Measurements from ENCODE around the gene TFRC.

TFRC gene

DNA sequence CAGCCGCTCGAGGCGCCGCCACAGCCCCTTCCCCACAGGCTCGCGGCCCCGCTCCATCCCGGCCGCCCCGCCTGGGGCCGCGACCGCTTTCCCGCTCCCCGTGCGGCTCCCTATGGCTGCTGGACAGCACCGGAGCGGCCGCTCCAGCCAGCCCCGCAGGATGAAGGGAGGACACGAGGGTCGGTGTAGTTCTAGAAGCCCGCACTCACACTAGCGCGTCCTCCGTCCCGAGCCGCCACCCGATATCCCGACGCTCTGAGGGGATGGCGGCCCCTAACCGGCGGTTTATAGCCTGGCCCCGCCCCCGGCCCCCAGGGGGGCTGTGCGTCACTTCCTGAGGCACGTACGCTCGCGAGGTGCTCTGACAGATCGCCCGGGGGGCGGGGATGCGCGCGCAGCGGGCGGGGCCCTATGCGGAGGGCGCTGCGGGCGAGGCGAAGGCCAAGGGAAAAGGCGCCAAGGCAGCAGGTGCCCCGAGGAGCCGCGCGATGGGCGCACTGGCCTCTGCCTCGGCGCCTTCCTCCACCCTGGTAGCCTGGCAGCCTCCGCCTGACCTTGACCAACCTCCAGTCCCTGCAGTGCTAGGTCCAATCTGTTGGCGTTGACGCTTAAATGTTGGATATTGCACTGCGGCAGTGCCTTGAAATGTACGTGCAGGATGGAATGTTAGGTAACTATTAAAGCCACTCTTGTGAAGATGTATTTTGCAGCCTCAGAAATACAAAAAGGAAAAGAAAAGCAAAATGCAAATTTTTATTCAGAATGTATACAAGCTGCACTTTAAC lies at the start of gene TFRC:
TSS of gene TFRC (minus strand) at position 257 of the 785 bp plus-strand sequence. CDS start 4,991 bp downstream, outside the sequence.
- Histone ChIP-seq H3K27me3 (replicated peaks) (no peaks in the 10 kb centered on the region), H3K36me3 (replicated peaks) (no peaks in the 10 kb centered on the region), H3K27ac (peak within 1 kb of the TSS; percentile 61), H3K4me3 (ENCODE audit: low read depth, low read length) (peak within 1 kb of the TSS; percentile 88)
- peak; percentile 79 for DNase-seq
- TF ChIP-seq, protein P1, sequence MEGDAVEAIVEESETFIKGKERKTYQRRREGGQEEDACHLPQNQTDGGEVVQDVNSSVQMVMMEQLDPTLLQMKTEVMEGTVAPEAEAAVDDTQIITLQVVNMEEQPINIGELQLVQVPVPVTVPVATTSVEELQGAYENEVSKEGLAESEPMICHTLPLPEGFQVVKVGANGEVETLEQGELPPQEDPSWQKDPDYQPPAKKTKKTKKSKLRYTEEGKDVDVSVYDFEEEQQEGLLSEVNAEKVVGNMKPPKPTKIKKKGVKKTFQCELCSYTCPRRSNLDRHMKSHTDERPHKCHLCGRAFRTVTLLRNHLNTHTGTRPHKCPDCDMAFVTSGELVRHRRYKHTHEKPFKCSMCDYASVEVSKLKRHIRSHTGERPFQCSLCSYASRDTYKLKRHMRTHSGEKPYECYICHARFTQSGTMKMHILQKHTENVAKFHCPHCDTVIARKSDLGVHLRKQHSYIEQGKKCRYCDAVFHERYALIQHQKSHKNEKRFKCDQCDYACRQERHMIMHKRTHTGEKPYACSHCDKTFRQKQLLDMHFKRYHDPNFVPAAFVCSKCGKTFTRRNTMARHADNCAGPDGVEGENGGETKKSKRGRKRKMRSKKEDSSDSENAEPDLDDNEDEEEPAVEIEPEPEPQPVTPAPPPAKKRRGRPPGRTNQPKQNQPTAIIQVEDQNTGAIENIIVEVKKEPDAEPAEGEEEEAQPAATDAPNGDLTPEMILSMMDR (IDR thresholded peaks at IDR 0.05; ENCODE audit: low read depth, low read length, missing control alignments), result no peak
- in situ Hi-C loops (cut with HindIII; ENCODE audit: low pct_ligation_motif_present, low sequenced_read_pairs), result no loop called here

DNA sequence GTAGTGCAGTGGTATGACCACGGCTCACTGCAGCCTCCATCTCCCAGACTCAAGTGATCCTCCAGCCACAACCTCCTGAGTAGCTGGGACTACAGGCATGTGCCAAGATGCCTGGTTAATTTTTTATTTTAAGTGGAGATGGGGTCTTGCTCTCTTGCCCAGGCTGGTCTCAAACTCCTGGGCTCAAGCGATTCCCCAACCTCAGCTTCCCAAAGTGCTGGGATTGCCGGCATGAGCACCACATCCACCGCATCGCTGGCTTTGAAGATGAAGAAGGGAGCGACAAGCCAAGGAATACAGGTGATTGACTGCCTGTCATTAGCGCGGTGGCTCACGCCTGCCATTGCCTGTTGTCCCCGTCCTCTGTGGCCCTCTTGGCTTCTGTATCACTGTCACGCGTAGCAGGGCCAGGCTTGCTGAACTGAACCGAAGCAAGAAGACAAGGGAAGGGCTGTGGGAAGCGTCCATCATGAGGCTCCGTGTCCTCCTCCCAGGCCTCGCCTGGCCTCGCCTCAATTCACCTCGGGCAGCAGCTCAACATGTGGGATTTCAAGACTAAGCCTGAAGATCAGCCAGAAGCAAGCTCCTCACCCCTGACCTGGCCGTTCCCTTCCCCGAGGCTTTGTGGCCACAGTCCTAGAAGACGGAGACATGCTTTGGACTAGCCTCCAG lies 46.4 kb upstream of the TFRC start:
- H3K4me3 ChIP-seq (ENCODE audit: low read depth, low read length), result no peak overlapping the region
- no peak for DNase-seq
- no peaks in the 10 kb centered on the region for H3K27me3 ChIP-seq (replicated peaks)
- H3K27ac ChIP-seq, result no peak overlapping the region
- in situ Hi-C loops (cut with HindIII; ENCODE audit: low pct_ligation_motif_present, low sequenced_read_pairs), result no loop called here
- H3K36me3 ChIP-seq (replicated peaks), result no peaks in the 10 kb centered on the region
- TF ChIP-seq, protein P1 (IDR thresholded peaks at IDR 0.05; ENCODE audit: low read depth, low read length, missing control alignments), result no peak

DNA sequence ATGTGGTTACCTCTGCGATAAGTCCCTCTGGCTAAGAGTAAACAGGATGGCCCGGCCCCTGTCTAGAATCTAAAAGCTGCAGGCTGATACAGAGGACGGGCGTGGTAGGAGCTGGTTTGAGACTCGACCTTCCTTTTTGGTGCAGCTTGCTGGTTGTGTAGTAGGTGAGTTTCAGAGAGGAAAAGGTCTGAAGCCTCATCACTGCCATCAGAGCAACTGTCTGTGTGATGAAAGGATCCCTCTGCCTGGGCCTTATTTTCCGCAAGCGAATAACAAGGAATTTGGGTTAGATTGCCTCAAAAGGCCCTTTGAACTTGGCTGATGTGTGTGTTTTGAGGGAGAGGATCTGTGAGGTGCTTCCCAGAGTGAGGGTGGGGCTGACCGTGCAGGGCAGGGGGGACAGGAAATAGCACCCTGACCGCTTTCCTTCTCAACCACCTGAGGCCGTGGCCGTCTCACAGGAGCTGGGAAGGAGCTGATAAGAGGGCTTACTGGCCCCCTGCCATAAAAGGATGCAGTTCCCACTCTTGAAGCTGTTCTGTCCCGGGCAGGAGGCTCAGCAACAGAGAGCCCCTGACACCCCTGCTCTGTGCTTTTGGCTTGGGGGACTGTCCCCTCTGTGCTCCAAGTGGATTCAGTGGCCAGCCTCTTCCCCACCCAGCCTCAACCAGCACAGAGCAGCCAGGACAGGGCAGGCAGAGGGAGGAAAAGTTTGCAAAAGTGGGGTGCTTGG lies 45.6 kb upstream of the TFRC start:
- DNase-seq, result no peak
- Histone ChIP-seq H3K27ac (no peak overlapping the region), H3K36me3 (replicated peaks) (no peaks in the 10 kb centered on the region), H3K27me3 (replicated peaks) (no peaks in the 10 kb centered on the region), H3K4me3 (ENCODE audit: low read depth, low read length) (no peak overlapping the region)
- TF ChIP-seq, protein P1 (IDR thresholded peaks at IDR 0.05; ENCODE audit: low read depth, low read length, missing control alignments), result no peak
- in situ Hi-C loops (cut with HindIII; ENCODE audit: low pct_ligation_motif_present, low sequenced_read_pairs), result no loop called here

DNA sequence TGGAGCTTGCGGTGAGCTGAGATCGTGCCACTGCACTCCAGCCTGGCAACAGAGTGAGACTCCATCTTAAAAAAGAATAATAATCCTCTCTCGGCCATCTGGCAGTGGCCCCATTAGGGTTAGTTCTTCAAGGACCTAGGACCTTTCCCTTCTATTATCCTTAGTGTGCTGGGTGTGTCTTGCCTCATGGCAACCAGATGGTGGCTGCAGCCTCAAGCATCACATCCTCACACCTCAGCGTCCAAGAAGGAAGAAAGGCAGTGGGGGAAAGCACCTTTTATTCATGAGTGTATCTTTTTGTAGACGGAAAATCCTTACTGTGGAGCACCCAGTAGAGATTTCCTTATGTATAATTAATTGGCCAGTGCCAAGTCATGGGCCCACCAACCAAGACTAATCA lies 42.7 kb upstream of the TFRC start:
- no peak for DNase-seq
- no peaks in the 10 kb centered on the region for H3K36me3 ChIP-seq (replicated peaks)
- H3K27me3 ChIP-seq (replicated peaks), result no peaks in the 10 kb centered on the region
- H3K4me3 ChIP-seq (ENCODE audit: low read depth, low read length), result no peak overlapping the region
- TF ChIP-seq, protein P1 (IDR thresholded peaks at IDR 0.05; ENCODE audit: low read depth, low read length, missing control alignments), result no peak
- no peak overlapping the region for H3K27ac ChIP-seq
- in situ Hi-C loops (cut with HindIII; ENCODE audit: low pct_ligation_motif_present, low sequenced_read_pairs), result no loop called here

DNA sequence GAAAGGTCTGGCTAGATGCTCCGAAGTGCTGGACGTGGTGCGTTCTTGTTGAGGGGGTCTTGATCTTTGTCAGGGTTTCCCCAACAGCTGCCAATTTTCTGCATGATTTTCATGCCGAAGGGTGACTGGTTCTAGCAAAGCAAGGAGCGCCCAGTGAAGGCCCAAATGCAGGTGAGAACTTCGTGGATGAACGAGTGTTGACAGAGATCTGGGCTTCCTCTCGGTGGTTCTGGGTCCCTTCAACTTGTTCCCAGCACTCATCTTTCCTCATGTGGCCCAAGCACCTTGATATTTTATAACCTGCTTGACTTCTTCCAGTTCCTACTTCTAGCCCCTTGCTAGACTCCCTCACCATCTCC lies 40.8 kb upstream of the TFRC start:
- TF ChIP-seq, protein P1 (IDR thresholded peaks at IDR 0.05; ENCODE audit: low read depth, low read length, missing control alignments), result no peak
- Histone ChIP-seq H3K36me3 (replicated peaks) (no peaks in the 10 kb centered on the region), H3K27me3 (replicated peaks) (no peaks in the 10 kb centered on the region), H3K4me3 (ENCODE audit: low read depth, low read length) (no peak overlapping the region), H3K27ac (no peak overlapping the region)
- in situ Hi-C loops (cut with HindIII; ENCODE audit: low pct_ligation_motif_present, low sequenced_read_pairs), result no loop called here
- DNase-seq, result no peak

Measured in brain microvascular endothelial cell (primary cell).